ENCODE measurements around the gene SUN5.
"Not testable (repeated sequence)": the region's sequence is repeated elsewhere in the genome, so short reads cannot be mapped to it uniquely, and the experiment has no call there.

SUN5 gene

GRCh38 chr20:33004141-33004751, at the start of gene SUN5:
TSS of gene SUN5 (minus strand) at chr20:33004433. CDS start at chr20:33004340, 93 bp downstream.
- FAIRE-seq, result no peak

GRCh38 chr20:33053291-33054106, 49.3 kb upstream of the SUN5 start, which contains the start of gene BPIFB3:
TSS of gene BPIFB3 (plus strand) at chr20:33053903. CDS start at chr20:33055436, 1,533 bp downstream.
- no peak for FAIRE-seq

- FAIRE-seq, result no peak
Measured at GRCh38 chr20:33051333-33051732, 47.1 kb upstream of the SUN5 start.

- no peak for FAIRE-seq
Measured at GRCh38 chr20:33046412-33046811, 42.2 kb upstream of the SUN5 start.

GRCh38 chr20:33045129-33045721, 41.0 kb upstream of the SUN5 start:
- FAIRE-seq, result not testable (repeated sequence)

- no peak for FAIRE-seq
Measured at GRCh38 chr20:33043731-33044181, 39.5 kb upstream of the SUN5 start.

GRCh38 chr20:33042983-33043730, 38.9 kb upstream of the SUN5 start:
- FAIRE-seq, result no peak

GRCh38 chr20:33042430-33042829, 38.2 kb upstream of the SUN5 start:
- FAIRE-seq, result no peak

- FAIRE-seq, result no peak
Measured at GRCh38 chr20:33038243-33038642, 34.0 kb upstream of the SUN5 start.

GRCh38 chr20:33037456-33037855, 33.2 kb upstream of the SUN5 start:
- FAIRE-seq, result no peak

- no peak for FAIRE-seq
Measured at GRCh38 chr20:33034901-33035492, 30.8 kb upstream of the SUN5 start.

- no peak for FAIRE-seq
Measured at GRCh38 chr20:33034115-33034514, 29.9 kb upstream of the SUN5 start.

GRCh38 chr20:33033381-33033780, 29.1 kb upstream of the SUN5 start:
- no peak for FAIRE-seq

- no peak for FAIRE-seq
Measured at GRCh38 chr20:33032555-33032954, 28.3 kb upstream of the SUN5 start.

GRCh38 chr20:33031531-33031930, 27.3 kb upstream of the SUN5 start, which contains the start of gene BPIFB6:
TSS of gene BPIFB6 (plus strand) at chr20:33031648. CDS start at chr20:33031648, 0 bp downstream.
- no peak for FAIRE-seq

- no peak for FAIRE-seq
Measured at GRCh38 chr20:33030569-33030968, 26.3 kb upstream of the SUN5 start.

GRCh38 chr20:33030076-33030475, 25.8 kb upstream of the SUN5 start:
- no peak for FAIRE-seq

GRCh38 chr20:33028875-33029274, 24.6 kb upstream of the SUN5 start:
- FAIRE-seq, result no peak

- FAIRE-seq, result no peak
Measured at GRCh38 chr20:33027769-33028751, 23.8 kb upstream of the SUN5 start.

GRCh38 chr20:33026779-33027759, 22.8 kb upstream of the SUN5 start:
- no peak for FAIRE-seq

All from A204.1 (cell line).